Thoracic aorta (tissue), 2 donors: ENCODE results near the gene GPR3. TPM values are rescaled to one million over a fixed set of nuclear protein-coding genes. Genes with fewer than 3 reads are reported as not detected.

Source experiments
- ATAC-seq: fragments of 150-250 bp; one replicate; pipeline ENCODE4 v1.8.0; 2017; ENCODE audit warnings: low read depth; ENCODE audit not compliant: insufficient number of reproducible peaks, low FRiP score
- DNase-seq: peaks from one replicate; pipeline ENCODE4 v3.0.0-alpha.2; 2020; ENCODE audit warnings: low spot score
- H3K27ac ChIP-seq, 2 donors: fragments of 200-600 bp; sonication (generic); 1 replicate in 1 of 2; 2 replicates in 1 of 2; pipeline ENCODE4 v1.5.1; 2016; ENCODE audit warnings: mild to moderate bottlenecking in 2 of 2, moderate library complexity in 2 of 2
- H3K27me3 ChIP-seq: fragments of 200-600 bp; sonication (generic); replicated peaks from 2 replicates; pipeline ENCODE4 v1.6.0; 2016; ENCODE audit warnings: mild to moderate bottlenecking; ENCODE audit not compliant: insufficient read depth
- H3K36me3 ChIP-seq: fragments of 200-600 bp; sonication (generic); one replicate; pipeline ENCODE4 v1.5.1; 2016
- H3K4me1 ChIP-seq, 2 donors: fragments of 200-600 bp; sonication (generic); 1 replicate in 1 of 2; 2 replicates in 1 of 2; pipeline versions ENCODE4 v1.5.1 to v1.6.0; 2016; ENCODE audit warnings: low read depth in 2 of 2, mild to moderate bottlenecking in 1 of 2; ENCODE audit not compliant: control insufficient read depth in 1 of 2
- H3K4me3 ChIP-seq: fragments of 200-600 bp; sonication (generic); 2 replicates; pipeline ENCODE4 v1.5.1; 2016; ENCODE audit warnings: mild to moderate bottlenecking
- H3K9me3 ChIP-seq: fragments of 200-600 bp; sonication (generic); 2 replicates; pipeline ENCODE4 v1.5.1; 2016
- CTCF ChIP-seq: fragments of 200-600 bp; sonication (generic); IDR thresholded peaks from one replicate; pipeline ENCODE4 v1.5.1; 2019; ENCODE audit warnings: antibody characterized with exemption
- total RNA-seq, 2 donors: library from RNA; depleted of rRNA; stranded (reverse); fragments of >200 nt; gene quantifications; one replicate each; pipeline versions ENCODE4 v1.1.0 to v1.2.3, GENCODE V29; 2016

The GPR3 gene
- total RNA-seq, 2 donors from 2014 or later = not detected

GRCh38 chr1:27364696-27365371, 27.6 kb upstream of the GPR3 start:
- H3K4me1 ChIP-seq = peaks cover 16 to 39% of the 10 kb centered on the region in 2 donors
- ATAC-seq = no peak

DNA sequence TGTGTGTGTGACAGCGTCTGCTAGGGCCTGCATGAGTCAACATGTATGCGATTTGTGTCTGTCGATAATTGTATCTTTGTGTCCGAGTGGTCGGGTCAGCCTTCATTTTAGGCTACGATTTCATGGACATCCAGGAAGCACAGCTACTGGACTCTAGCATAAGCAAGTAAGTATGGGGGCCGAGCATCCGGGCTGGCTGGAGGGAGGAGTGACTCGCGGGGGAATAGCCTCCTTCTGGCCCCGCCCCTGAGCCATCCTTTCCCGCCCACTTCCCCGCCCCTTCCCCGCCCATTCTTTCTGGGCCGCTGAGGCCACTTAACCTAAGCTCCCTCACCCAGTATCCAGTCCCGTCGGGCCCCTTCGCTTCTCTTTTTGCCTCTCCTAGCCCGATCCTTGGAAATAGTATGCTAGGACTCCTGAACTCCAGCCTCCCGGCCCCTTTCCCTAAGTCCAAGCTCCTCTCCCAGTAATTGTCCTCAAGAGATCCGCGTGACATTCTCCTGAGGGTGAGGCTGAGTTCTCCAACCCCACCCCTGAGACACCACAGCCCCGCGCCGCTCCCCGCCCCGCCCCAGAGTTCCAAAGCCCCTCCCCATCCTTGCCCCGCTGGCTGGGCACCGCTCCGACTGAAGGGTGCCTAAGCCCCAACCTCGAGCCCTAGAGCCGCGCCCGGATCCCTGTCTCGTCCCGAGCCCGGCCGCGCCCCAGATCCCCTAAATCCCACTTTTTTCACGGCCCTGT, 26.9 kb upstream of the GPR3 start:
- no peak for TF ChIP-seq CTCF
- peak; percentile 74 for ATAC-seq
- Histone ChIP-seq H3K27me3 (no peaks in the 10 kb centered on the region), H3K4me1 (peaks cover 16 to 39% of the 10 kb centered on the region in 2 donors), H3K36me3 (peaks cover 38% of the 10 kb centered on the region), H3K27ac (peak overlapping the region; percentile 96 to 99), H3K4me3 (peak overlapping the region; percentile 80), H3K9me3 (no peaks in the 10 kb centered on the region)
- peak; percentile 83 for DNase-seq

More at GRCh38 chr1:27364696-27365371, 27.6 kb upstream of the GPR3 start:
- Histone ChIP-seq H3K4me3 (peak overlapping the region; percentile 80), H3K27ac (peak overlapping the region; percentile 96 to 99), H3K9me3 (no peaks in the 10 kb centered on the region), H3K27me3 (no peaks in the 10 kb centered on the region), H3K36me3 (peaks cover 41% of the 10 kb centered on the region)
- TF ChIP-seq CTCF = no peak
- no peak for DNase-seq

DNA sequence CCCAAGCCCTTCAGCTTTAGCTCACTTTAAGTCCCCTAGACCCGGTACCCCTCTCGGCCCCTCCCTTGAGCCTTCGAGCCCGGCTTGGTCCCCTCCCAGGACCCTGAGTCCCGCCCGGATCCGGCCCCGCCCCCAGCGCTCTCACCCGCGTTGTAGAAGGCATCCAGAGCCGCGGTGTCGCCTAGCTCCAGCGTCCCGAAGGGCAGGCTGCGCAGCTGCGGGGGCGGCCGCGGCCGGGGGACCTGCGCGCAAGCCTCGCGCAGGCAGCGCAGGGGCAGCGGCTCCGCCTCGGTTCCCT, 26.4 kb upstream of the GPR3 start:
- H3K27ac ChIP-seq = peak overlapping the region; percentile 96 to 99
- peaks cover 34% of the 10 kb centered on the region for H3K36me3 ChIP-seq
- DNase-seq (peak; percentile 56), ATAC-seq (peak; percentile 45)
- H3K9me3 ChIP-seq = no peaks in the 10 kb centered on the region
- H3K27me3 ChIP-seq = no peaks in the 10 kb centered on the region
- TF ChIP-seq CTCF = no peak
- H3K4me1 ChIP-seq = peaks cover 16 to 39% of the 10 kb centered on the region in 2 donors
- peak overlapping the region; percentile 80 for H3K4me3 ChIP-seq

GRCh38 chr1:27366411-27367159, 25.8 kb upstream of the GPR3 start, which contains the start of gene MAP3K6:
Gene MAP3K6, minus strand, starts transcription at chr1:27366961. Its CDS starts 364 bp downstream, at chr1:27366597.
- Histone ChIP-seq H3K4me1 (peaks cover 16 to 39% of the 10 kb centered on the region in 2 donors), H3K27me3 (no peaks in the 10 kb centered on the region), H3K9me3 (no peaks in the 10 kb centered on the region), H3K27ac (peak within 1 kb of the TSS; percentile 96 to 99), H3K36me3 (peaks cover 29% of the 10 kb centered on the region), H3K4me3 (peak within 1 kb of the TSS; percentile 80)
- ATAC-seq (peak; percentile 51), DNase-seq (peak; percentile 79)
- no peak for TF ChIP-seq CTCF

DNA sequence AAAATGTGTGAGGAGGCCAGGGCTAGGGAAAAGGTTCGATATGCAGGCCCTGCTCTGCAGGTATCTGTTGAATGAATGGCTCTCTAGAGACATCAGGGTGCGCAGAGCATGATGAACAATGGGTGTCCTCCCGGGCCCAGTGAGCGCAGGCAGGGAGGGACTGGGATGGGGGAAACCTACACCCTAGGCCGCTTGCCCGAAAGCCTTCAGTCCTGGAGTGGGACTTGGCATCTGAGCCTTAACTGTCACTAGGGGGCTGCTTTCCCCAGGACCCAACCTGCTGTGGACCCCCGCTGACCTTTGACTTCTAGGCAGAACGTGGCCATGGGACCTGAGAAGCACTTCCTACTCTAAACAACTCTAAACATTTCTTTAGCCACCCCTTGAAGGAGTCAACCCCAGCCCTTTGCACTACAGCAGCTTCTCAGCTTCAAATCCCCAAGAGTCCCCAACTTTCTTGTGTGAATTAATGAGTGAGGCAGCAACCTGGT, 25.2 kb upstream of the GPR3 start:
- Histone ChIP-seq H3K36me3 (peaks cover 22% of the 10 kb centered on the region), H3K9me3 (no peaks in the 10 kb centered on the region), H3K4me1 (peaks cover 16 to 39% of the 10 kb centered on the region in 2 donors), H3K27ac (peak overlapping the region; percentile 96 to 99), H3K27me3 (no peaks in the 10 kb centered on the region), H3K4me3 (peak overlapping the region; percentile 80)
- no peak for ATAC-seq
- no peak for TF ChIP-seq CTCF
- DNase-seq = no peak
